Measurements from ENCODE around the gene TAGLN2.

TAGLN2 gene

GRCh38 chr1:159958719-159959380, 33.5 kb upstream of the TAGLN2 start:
- no peak for DNase-seq (ENCODE audit: low read depth in 1 of 2, low spot score in 1 of 2)
- Histone ChIP-seq H3K27me3 (ENCODE audit: insufficient read depth, poor library complexity, severe bottlenecking) (peaks cover 4% of the 10 kb centered on the region), H3K27ac (replicated peaks) (no peak overlapping the region), H3K4me3 (replicated peaks; ENCODE audit: insufficient read depth, low read length) (no peak overlapping the region)
- TF ChIP-seq SPI1 (IDR thresholded peaks at IDR 0.05; ENCODE audit: borderline replicate concordance, low read depth) = no peak
- no peak for TF ChIP-seq REST (IDR thresholded peaks at IDR 0.05; ENCODE audit: insufficient replicate concordance, low read depth)
- no peak for TF ChIP-seq POLR2AphosphoS5 (IDR thresholded peaks at IDR 0.05; ENCODE audit: low read depth)
- TF ChIP-seq GABPA (IDR thresholded peaks at IDR 0.05; ENCODE audit: low read depth) = no peak
- no peak for TF ChIP-seq CTCF (IDR thresholded peaks at IDR 0.05; ENCODE audit: insufficient read depth, low read length)

GRCh38 chr1:159957824-159958268, 32.5 kb upstream of the TAGLN2 start:
- Histone ChIP-seq H3K27ac (replicated peaks) (no peak overlapping the region), H3K27me3 (ENCODE audit: insufficient read depth, poor library complexity, severe bottlenecking) (peaks cover 4% of the 10 kb centered on the region), H3K4me3 (replicated peaks; ENCODE audit: insufficient read depth, low read length) (no peak overlapping the region)
- no peak for TF ChIP-seq GABPA (IDR thresholded peaks at IDR 0.05; ENCODE audit: low read depth)
- no peak for TF ChIP-seq REST (IDR thresholded peaks at IDR 0.05; ENCODE audit: insufficient replicate concordance, low read depth)
- TF ChIP-seq SPI1 (IDR thresholded peaks at IDR 0.05; ENCODE audit: borderline replicate concordance, low read depth) = no peak
- TF ChIP-seq CTCF (IDR thresholded peaks at IDR 0.05; ENCODE audit: insufficient read depth, low read length) = no peak
- TF ChIP-seq POLR2AphosphoS5 (IDR thresholded peaks at IDR 0.05; ENCODE audit: low read depth) = no peak
- no peak for DNase-seq (ENCODE audit: low read depth in 1 of 2, low spot score in 1 of 2)

- Histone ChIP-seq H3K27ac (replicated peaks) (no peak overlapping the region), H3K27me3 (ENCODE audit: insufficient read depth, poor library complexity, severe bottlenecking) (peaks cover 4% of the 10 kb centered on the region), H3K4me3 (replicated peaks; ENCODE audit: insufficient read depth, low read length) (no peak overlapping the region)
- no peak for DNase-seq (ENCODE audit: low read depth in 1 of 2, low spot score in 1 of 2)
- TF ChIP-seq CTCF (IDR thresholded peaks at IDR 0.05; ENCODE audit: insufficient read depth, low read length) = no peak
- TF ChIP-seq SPI1 (IDR thresholded peaks at IDR 0.05; ENCODE audit: borderline replicate concordance, low read depth) = no peak
Measured at GRCh38 chr1:159955456-159955855, 30.1 kb upstream of the TAGLN2 start.
